HG03460 (cell line): ENCODE results near the gene SLC14A1.
A peak's percentile ranks its signal among the peaks of the same experiment; 100 is the strongest.

Experiments used
- ATAC-seq: cut with Tn5 transposase; IDR thresholded peaks from one replicate; pipeline ENCODE4 v1.9.1; 2021; ENCODE audit not compliant: unreplicated experiment

SLC14A1 gene

GRCh38 chr18:45719106-45719505, 4.9 kb upstream of the SLC14A1 start:
- ATAC-seq, result no peak

GRCh38 chr18:45722899-45723298, 1.1 kb upstream of the SLC14A1 start:
- peak; percentile 88 for ATAC-seq

GRCh38 chr18:45724601-45725000, 620 bp downstream of the SLC14A1 start:
- ATAC-seq, result no peak

- ATAC-seq, result no peak
Measured at GRCh38 chr18:45725336-45725735, 1.4 kb downstream of the SLC14A1 start.

GRCh38 chr18:45726603-45727002, 2.6 kb downstream of the SLC14A1 start:
- no peak for ATAC-seq

- no peak for ATAC-seq
Measured at GRCh38 chr18:45727068-45727467, 3.1 kb downstream of the SLC14A1 start.

GRCh38 chr18:45728336-45729010, 4.5 kb downstream of the SLC14A1 start:
- ATAC-seq, result no peak

GRCh38 chr18:45730832-45731575, 7.0 kb downstream of the SLC14A1 start:
- no peak for ATAC-seq

GRCh38 chr18:45731716-45732115, 7.7 kb downstream of the SLC14A1 start:
- no peak for ATAC-seq

GRCh38 chr18:45733535-45733934, 9.6 kb downstream of the SLC14A1 start:
- no peak for ATAC-seq

- no peak for ATAC-seq
Measured at GRCh38 chr18:45734505-45734904, 10.5 kb downstream of the SLC14A1 start.

- no peak for ATAC-seq
Measured at GRCh38 chr18:45734944-45735343, 11.0 kb downstream of the SLC14A1 start.

GRCh38 chr18:45738660-45739059, 14.7 kb downstream of the SLC14A1 start:
- ATAC-seq, result no peak

- ATAC-seq, result no peak
Measured at GRCh38 chr18:45739268-45739667, 15.3 kb downstream of the SLC14A1 start.

GRCh38 chr18:45739848-45740247, 15.9 kb downstream of the SLC14A1 start:
- no peak for ATAC-seq

GRCh38 chr18:45741056-45741455, 17.1 kb downstream of the SLC14A1 start:
- ATAC-seq, result no peak

- ATAC-seq, result no peak
Measured at GRCh38 chr18:45745817-45746461, 22.0 kb downstream of the SLC14A1 start.

- no peak for ATAC-seq
Measured at GRCh38 chr18:45748501-45748900, 24.5 kb downstream of the SLC14A1 start.

- no peak for ATAC-seq
Measured at GRCh38 chr18:45749918-45750689, 26.1 kb downstream of the SLC14A1 start.

- no peak for ATAC-seq
Measured at GRCh38 chr18:45751766-45752165, 27.8 kb downstream of the SLC14A1 start.

- no peak for ATAC-seq
Measured at GRCh38 chr18:45752681-45753080, 28.7 kb downstream of the SLC14A1 start.
